ENCODE measurements around the gene IL1R2.

Gene IL1R2

GRCh38 chr2:102041351-102041750 is 49.6 kb downstream of the IL1R2 start:
- Mint-ChIP-seq H3K27me3 (peaks cover 20% of the 10 kb centered on the region), H3K4me1 (no peaks in the 10 kb centered on the region), H3K4me3 (no peak overlapping the region), H3K36me3 (no peaks in the 10 kb centered on the region), H3K9me3 (no peaks in the 10 kb centered on the region), H3K27ac (no peak overlapping the region)
- ATAC-seq (ENCODE audit: low read depth): no peak
- no peak for DNase-seq (ENCODE audit: low spot score in 2 of 2)

GRCh38 chr2:102042196-102043081 is 50.7 kb downstream of the IL1R2 start:
- H3K27ac Mint-ChIP-seq: no peak overlapping the region
- no peak overlapping the region for H3K4me3 Mint-ChIP-seq
- ATAC-seq (ENCODE audit: low read depth) (no peak), DNase-seq (ENCODE audit: low spot score in 2 of 2) (no peak)
- no peaks in the 10 kb centered on the region for H3K4me1 Mint-ChIP-seq
- H3K36me3 Mint-ChIP-seq: no peaks in the 10 kb centered on the region
- no peaks in the 10 kb centered on the region for H3K9me3 Mint-ChIP-seq
- peaks cover 21% of the 10 kb centered on the region for H3K27me3 Mint-ChIP-seq

- Mint-ChIP-seq H3K27me3 (peaks cover 27% of the 10 kb centered on the region), H3K4me1 (no peaks in the 10 kb centered on the region), H3K9me3 (no peaks in the 10 kb centered on the region), H3K27ac (no peak overlapping the region), H3K36me3 (no peaks in the 10 kb centered on the region), H3K4me3 (no peak overlapping the region)
- no peak for ATAC-seq (ENCODE audit: low read depth)
- no peak for DNase-seq (ENCODE audit: low spot score in 2 of 2)
These were observed 51.8 kb downstream of the IL1R2 start for GRCh38 chr2:102043560-102043959.

- DNase-seq (ENCODE audit: low spot score in 2 of 2): no peak
- Mint-ChIP-seq H3K9me3 (no peaks in the 10 kb centered on the region), H3K4me3 (no peak overlapping the region), H3K36me3 (no peaks in the 10 kb centered on the region), H3K27me3 (peaks cover 27% of the 10 kb centered on the region), H3K27ac (no peak overlapping the region), H3K4me1 (no peaks in the 10 kb centered on the region)
- no peak for ATAC-seq (ENCODE audit: low read depth)
These were observed 52.6 kb downstream of the IL1R2 start for GRCh38 chr2:102044235-102044896.

GRCh38 chr2:102044967-102045489 is 53.3 kb downstream of the IL1R2 start:
- H3K27ac Mint-ChIP-seq: no peak overlapping the region
- no peaks in the 10 kb centered on the region for H3K9me3 Mint-ChIP-seq
- peaks cover 27% of the 10 kb centered on the region for H3K27me3 Mint-ChIP-seq
- no peak for ATAC-seq (ENCODE audit: low read depth)
- no peak overlapping the region for H3K4me3 Mint-ChIP-seq
- no peaks in the 10 kb centered on the region for H3K4me1 Mint-ChIP-seq
- DNase-seq (ENCODE audit: low spot score in 2 of 2): no peak
- no peaks in the 10 kb centered on the region for H3K36me3 Mint-ChIP-seq

- ATAC-seq (ENCODE audit: low read depth): no peak
These were observed 53.9 kb downstream of the IL1R2 start for GRCh38 chr2:102045697-102046096.

GRCh38 chr2:102046135-102046986 is 54.6 kb downstream of the IL1R2 start:
- no peak for ATAC-seq (ENCODE audit: low read depth)
- DNase-seq (ENCODE audit: low spot score in 2 of 2): no peak
- Mint-ChIP-seq H3K27ac (no peak overlapping the region), H3K4me1 (no peaks in the 10 kb centered on the region), H3K27me3 (peaks cover 25% of the 10 kb centered on the region), H3K36me3 (no peaks in the 10 kb centered on the region), H3K9me3 (no peaks in the 10 kb centered on the region), H3K4me3 (no peak overlapping the region)

More at GRCh38 chr2:102045697-102046096, 53.9 kb downstream of the IL1R2 start:
- Mint-ChIP-seq H3K36me3 (no peaks in the 10 kb centered on the region), H3K4me3 (no peak overlapping the region), H3K27ac (no peak overlapping the region), H3K4me1 (no peaks in the 10 kb centered on the region), H3K9me3 (no peaks in the 10 kb centered on the region), H3K27me3 (peaks cover 25% of the 10 kb centered on the region)
- DNase-seq (ENCODE audit: low spot score in 2 of 2): no peak

GRCh38 chr2:102048465-102048864 is 56.7 kb downstream of the IL1R2 start:
- ATAC-seq (ENCODE audit: low read depth) (no peak), DNase-seq (ENCODE audit: low spot score in 2 of 2) (no peak)
- Mint-ChIP-seq H3K36me3 (no peaks in the 10 kb centered on the region), H3K4me1 (no peaks in the 10 kb centered on the region), H3K9me3 (no peaks in the 10 kb centered on the region), H3K27me3 (peaks cover 18% of the 10 kb centered on the region), H3K4me3 (no peak overlapping the region), H3K27ac (no peak overlapping the region)

- H3K36me3 Mint-ChIP-seq: no peaks in the 10 kb centered on the region
- no peaks in the 10 kb centered on the region for H3K4me1 Mint-ChIP-seq
- ATAC-seq (ENCODE audit: low read depth) (no peak), DNase-seq (ENCODE audit: low spot score in 2 of 2) (no peak)
- H3K4me3 Mint-ChIP-seq: no peak overlapping the region
- H3K27ac Mint-ChIP-seq: no peak overlapping the region
- no peaks in the 10 kb centered on the region for H3K9me3 Mint-ChIP-seq
- peaks cover 13% of the 10 kb centered on the region for H3K27me3 Mint-ChIP-seq
These were observed 58.1 kb downstream of the IL1R2 start for GRCh38 chr2:102049756-102050443.

GRCh38 chr2:102050854-102051391 is 59.2 kb downstream of the IL1R2 start:
- H3K4me3 Mint-ChIP-seq: no peak overlapping the region
- H3K27me3 Mint-ChIP-seq: peaks cover 14% of the 10 kb centered on the region
- no peaks in the 10 kb centered on the region for H3K9me3 Mint-ChIP-seq
- no peak for ATAC-seq (ENCODE audit: low read depth)
- DNase-seq (ENCODE audit: low spot score in 2 of 2): no peak
- H3K4me1 Mint-ChIP-seq: no peaks in the 10 kb centered on the region
- no peaks in the 10 kb centered on the region for H3K36me3 Mint-ChIP-seq
- H3K27ac Mint-ChIP-seq: no peak overlapping the region

GRCh38 chr2:102051692-102052277 is 60.0 kb downstream of the IL1R2 start:
- Mint-ChIP-seq H3K4me1 (no peaks in the 10 kb centered on the region), H3K27me3 (peaks cover 11% of the 10 kb centered on the region), H3K9me3 (no peaks in the 10 kb centered on the region), H3K36me3 (no peaks in the 10 kb centered on the region), H3K4me3 (no peak overlapping the region), H3K27ac (no peak overlapping the region)
- ATAC-seq (ENCODE audit: low read depth) (no peak), DNase-seq (ENCODE audit: low spot score in 2 of 2) (no peak)

- Mint-ChIP-seq H3K27me3 (peaks cover 10% of the 10 kb centered on the region), H3K4me1 (no peaks in the 10 kb centered on the region), H3K4me3 (no peak overlapping the region), H3K9me3 (no peaks in the 10 kb centered on the region), H3K36me3 (no peaks in the 10 kb centered on the region), H3K27ac (no peak overlapping the region)
- ATAC-seq (ENCODE audit: low read depth): no peak
- no peak for DNase-seq (ENCODE audit: low spot score in 2 of 2)
These were observed 60.6 kb downstream of the IL1R2 start for GRCh38 chr2:102052365-102052764.

GRCh38 chr2:102053096-102053495 is 61.3 kb downstream of the IL1R2 start:
- Mint-ChIP-seq H3K4me3 (no peak overlapping the region), H3K4me1 (no peaks in the 10 kb centered on the region), H3K36me3 (no peaks in the 10 kb centered on the region), H3K9me3 (no peaks in the 10 kb centered on the region), H3K27me3 (peaks cover 3% of the 10 kb centered on the region), H3K27ac (no peak overlapping the region)
- ATAC-seq (ENCODE audit: low read depth): no peak
- DNase-seq (ENCODE audit: low spot score in 2 of 2): no peak

Data from memory B cell (primary cell).